ENCODE data around the gene GH2.

Gene GH2

GRCh38 chr17:63841350-63842172, 40.2 kb downstream of the GH2 start:
- DNase-seq (ENCODE audit: low read depth): peak; percentile 66

- peak; percentile 44 for DNase-seq (ENCODE audit: low read depth)
These were observed 41.0 kb downstream of the GH2 start for GRCh38 chr17:63840591-63841349.

DNA sequence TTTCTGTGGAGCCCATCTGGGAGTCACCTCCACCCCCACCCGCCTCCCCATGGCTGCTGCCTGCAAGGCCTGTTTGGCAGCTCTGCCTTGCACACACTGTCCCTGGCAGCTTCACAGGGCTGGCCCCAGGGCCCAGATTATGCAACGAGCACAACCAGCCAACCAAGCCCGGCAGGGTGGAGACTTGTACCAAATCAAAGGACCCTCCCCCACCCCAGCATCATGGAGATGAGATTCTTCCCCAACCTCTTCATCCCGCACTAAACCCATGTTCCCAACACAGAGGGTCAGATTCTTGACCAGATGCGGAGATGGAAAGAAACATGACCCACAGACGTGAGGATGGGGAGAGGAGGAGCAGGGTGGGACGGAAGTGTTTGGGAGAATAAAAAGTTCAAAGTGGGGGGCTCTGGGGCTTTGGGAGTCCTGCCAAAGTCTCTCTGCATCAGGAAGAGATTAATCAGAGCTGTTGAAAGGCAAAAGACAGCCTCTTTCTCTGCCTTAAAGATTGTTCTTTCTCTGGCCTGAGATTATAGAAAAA, 43.0 kb downstream of the GH2 start:
- peak; percentile 62 for DNase-seq (ENCODE audit: low read depth)

GRCh38 chr17:63837962-63838600, 43.7 kb downstream of the GH2 start:
- DNase-seq (ENCODE audit: low read depth): no peak

- no peak for DNase-seq (ENCODE audit: low read depth)
These were observed 44.3 kb downstream of the GH2 start for GRCh38 chr17:63837480-63837879.

GRCh38 chr17:63836811-63837210, 44.9 kb downstream of the GH2 start:
- DNase-seq (ENCODE audit: low read depth): no peak

- DNase-seq (ENCODE audit: low read depth): no peak
These were observed 46.5 kb downstream of the GH2 start for GRCh38 chr17:63835167-63835720.

- peak; percentile 84 for DNase-seq (ENCODE audit: low read depth)
These were observed 47.1 kb downstream of the GH2 start for GRCh38 chr17:63834431-63835166.

DNA sequence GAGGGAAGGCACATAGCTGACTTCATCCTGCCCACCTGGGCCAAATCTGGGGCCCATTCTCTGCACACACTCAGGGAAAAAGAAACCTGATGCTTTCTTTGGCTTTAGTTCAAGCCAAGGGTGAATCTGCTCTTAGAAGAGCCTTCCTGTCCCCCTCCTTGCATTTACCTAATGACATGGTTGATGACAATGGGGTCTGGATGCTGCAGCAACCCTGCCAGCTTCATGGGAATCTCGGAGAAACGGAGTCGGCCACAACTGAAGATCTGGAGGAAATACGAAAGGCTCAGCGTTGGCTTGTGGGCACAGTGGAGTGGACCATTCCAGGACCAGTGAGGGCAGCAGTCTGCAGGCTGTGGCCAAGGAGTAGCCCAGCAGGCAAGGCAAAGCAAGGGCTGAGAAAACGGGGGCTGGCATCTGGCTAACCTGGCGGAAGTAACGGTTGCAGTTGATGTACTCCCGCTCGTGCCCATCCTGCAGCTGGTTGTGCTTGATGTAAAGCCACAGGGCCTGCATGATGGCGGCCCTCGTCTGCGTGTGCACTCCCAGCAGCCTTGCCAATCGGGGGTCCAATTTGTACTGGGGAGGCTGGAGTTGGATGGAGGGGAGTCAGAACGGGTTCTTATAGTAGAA, 47.9 kb downstream of the GH2 start:
- no peak for DNase-seq (ENCODE audit: low read depth)

GRCh38 chr17:63833026-63833740, 48.6 kb downstream of the GH2 start:
- DNase-seq (ENCODE audit: low read depth): no peak

- no peak for DNase-seq (ENCODE audit: low read depth)
These were observed 49.3 kb downstream of the GH2 start for GRCh38 chr17:63832455-63832854.

GRCh38 chr17:63832014-63832413, 49.7 kb downstream of the GH2 start:
- DNase-seq (ENCODE audit: low read depth): no peak

DNA sequence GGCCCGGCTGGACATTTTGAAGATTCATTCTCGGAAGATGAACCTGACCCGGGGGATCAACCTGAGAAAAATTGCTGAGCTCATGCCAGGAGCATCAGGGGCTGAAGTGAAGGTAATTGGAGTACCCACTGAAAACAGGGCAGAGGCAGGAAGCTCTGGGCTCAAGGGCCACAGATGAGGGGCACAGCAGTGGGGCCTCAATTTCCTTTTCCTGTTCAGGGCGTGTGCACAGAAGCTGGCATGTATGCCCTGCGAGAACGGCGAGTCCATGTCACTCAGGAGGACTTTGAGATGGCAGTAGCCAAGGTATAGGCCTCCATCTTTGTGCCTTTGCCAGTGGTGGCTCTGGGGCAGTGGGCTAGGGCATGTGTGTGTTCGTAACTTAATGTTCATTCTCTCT, 50.2 kb downstream of the GH2 start:
- DNase-seq (ENCODE audit: low read depth): no peak

GRCh38 chr17:63830904-63831491, 50.7 kb downstream of the GH2 start:
- no peak for DNase-seq (ENCODE audit: low read depth)

DNA sequence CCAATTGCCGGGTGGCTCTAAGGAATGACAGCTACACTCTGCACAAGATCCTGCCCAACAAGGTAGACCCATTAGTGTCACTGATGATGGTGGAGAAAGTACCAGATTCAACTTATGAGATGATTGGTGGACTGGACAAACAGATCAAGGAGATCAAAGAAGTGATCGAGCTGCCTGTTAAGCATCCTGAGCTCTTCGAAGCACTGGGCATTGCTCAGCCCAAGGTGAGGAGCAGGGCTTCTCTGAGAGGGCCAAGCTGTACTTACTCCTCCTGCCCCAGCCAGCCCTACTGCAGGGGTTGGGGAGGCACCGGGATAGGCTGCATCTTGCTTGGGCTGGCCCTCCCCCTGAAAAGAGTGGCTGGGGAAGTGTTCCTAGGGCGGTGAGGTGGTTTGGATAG, 51.5 kb downstream of the GH2 start:
- DNase-seq (ENCODE audit: low read depth): no peak

All from EH (cell line).